ENCODE data around the gene KLC1.
"Not testable (repeated sequence)": the region's sequence is repeated elsewhere in the genome, so short reads cannot be mapped to it uniquely, and the experiment has no call there.

Gene KLC1

GRCh38 chr14:103684471-103684870 lies 55.5 kb downstream of the KLC1 start:
- no peak overlapping the region for H3K4me3 Mint-ChIP-seq
- no peaks in the 10 kb centered on the region for H3K9me3 Mint-ChIP-seq
- no peaks in the 10 kb centered on the region for H3K27me3 Mint-ChIP-seq
- ATAC-seq (ENCODE audit: low read depth) (no peak), DNase-seq (ENCODE audit: low spot score in 2 of 2) (no peak)
- peaks cover 15% of the 10 kb centered on the region for H3K36me3 Mint-ChIP-seq
- H3K27ac Mint-ChIP-seq: no peak overlapping the region
- peaks cover 10% of the 10 kb centered on the region for H3K4me1 Mint-ChIP-seq

- H3K36me3 Mint-ChIP-seq: peaks cover 15% of the 10 kb centered on the region
- H3K9me3 Mint-ChIP-seq: no peaks in the 10 kb centered on the region
- DNase-seq (ENCODE audit: low spot score in 2 of 2) (no peak), ATAC-seq (ENCODE audit: low read depth) (no peak)
- H3K4me3 Mint-ChIP-seq: no peak overlapping the region
- peaks cover 12% of the 10 kb centered on the region for H3K4me1 Mint-ChIP-seq
- H3K27ac Mint-ChIP-seq: no peak overlapping the region
- no peaks in the 10 kb centered on the region for H3K27me3 Mint-ChIP-seq
Measured at GRCh38 chr14:103684871-103685270, 55.9 kb downstream of the KLC1 start.

- H3K36me3 Mint-ChIP-seq: peaks cover 13% of the 10 kb centered on the region
- H3K27me3 Mint-ChIP-seq: no peaks in the 10 kb centered on the region
- DNase-seq (ENCODE audit: low spot score in 2 of 2) (no peak), ATAC-seq (ENCODE audit: low read depth) (no peak)
- H3K27ac Mint-ChIP-seq: no peak overlapping the region
- peaks cover 18% of the 10 kb centered on the region for H3K4me1 Mint-ChIP-seq
- H3K9me3 Mint-ChIP-seq: no peaks in the 10 kb centered on the region
- H3K4me3 Mint-ChIP-seq: no peak overlapping the region
Measured at GRCh38 chr14:103685276-103686211, 56.5 kb downstream of the KLC1 start.

GRCh38 chr14:103686831-103687485 lies 57.9 kb downstream of the KLC1 start:
- H3K27ac Mint-ChIP-seq: no peak overlapping the region
- H3K9me3 Mint-ChIP-seq: no peaks in the 10 kb centered on the region
- no peak overlapping the region for H3K4me3 Mint-ChIP-seq
- no peak for DNase-seq (ENCODE audit: low spot score in 2 of 2)
- no peaks in the 10 kb centered on the region for H3K27me3 Mint-ChIP-seq
- H3K4me1 Mint-ChIP-seq: peaks cover 23% of the 10 kb centered on the region
- ATAC-seq (ENCODE audit: low read depth): no peak
- H3K36me3 Mint-ChIP-seq: peaks cover 10% of the 10 kb centered on the region

GRCh38 chr14:103687712-103688111 lies 58.7 kb downstream of the KLC1 start:
- Mint-ChIP-seq H3K9me3 (no peaks in the 10 kb centered on the region), H3K27me3 (no peaks in the 10 kb centered on the region), H3K4me1 (peaks cover 25% of the 10 kb centered on the region), H3K4me3 (no peak overlapping the region), H3K36me3 (peaks cover 10% of the 10 kb centered on the region), H3K27ac (no peak overlapping the region)
- ATAC-seq (ENCODE audit: low read depth) (no peak), DNase-seq (ENCODE audit: low spot score in 2 of 2) (no peak)

GRCh38 chr14:103688441-103688840 lies 59.4 kb downstream of the KLC1 start:
- peaks cover 10% of the 10 kb centered on the region for H3K36me3 Mint-ChIP-seq
- DNase-seq (ENCODE audit: low spot score in 2 of 2) (no peak), ATAC-seq (ENCODE audit: low read depth) (no peak)
- no peaks in the 10 kb centered on the region for H3K9me3 Mint-ChIP-seq
- H3K4me3 Mint-ChIP-seq: no peak overlapping the region
- H3K27me3 Mint-ChIP-seq: no peaks in the 10 kb centered on the region
- peaks cover 25% of the 10 kb centered on the region for H3K4me1 Mint-ChIP-seq
- no peak overlapping the region for H3K27ac Mint-ChIP-seq

GRCh38 chr14:103688906-103689902 lies 60.2 kb downstream of the KLC1 start:
- peaks cover 12% of the 10 kb centered on the region for H3K36me3 Mint-ChIP-seq
- H3K4me1 Mint-ChIP-seq: peaks cover 25% of the 10 kb centered on the region
- DNase-seq (ENCODE audit: low spot score in 2 of 2) (peak in 1 of 2 donors; percentile 25), ATAC-seq (ENCODE audit: low read depth) (peak; percentile 74)
- H3K4me3 Mint-ChIP-seq: peak overlapping the region; percentile 82
- H3K27ac Mint-ChIP-seq: peak overlapping the region; percentile 67
- H3K27me3 Mint-ChIP-seq: no peaks in the 10 kb centered on the region
- no peaks in the 10 kb centered on the region for H3K9me3 Mint-ChIP-seq

- Mint-ChIP-seq H3K36me3 (peaks cover 12% of the 10 kb centered on the region), H3K27ac (peak overlapping the region; percentile 67), H3K9me3 (no peaks in the 10 kb centered on the region), H3K27me3 (no peaks in the 10 kb centered on the region), H3K4me3 (peak overlapping the region; percentile 82), H3K4me1 (peaks cover 26% of the 10 kb centered on the region)
- DNase-seq (ENCODE audit: low spot score in 2 of 2) (no peak), ATAC-seq (ENCODE audit: low read depth) (no peak)
Measured at GRCh38 chr14:103690332-103690731, 61.3 kb downstream of the KLC1 start.

- Mint-ChIP-seq H3K27ac (peak overlapping the region; percentile 83), H3K4me3 (peak overlapping the region; percentile 77), H3K4me1 (peaks cover 37% of the 10 kb centered on the region)
- H3K27me3 Mint-ChIP-seq, H3K9me3 Mint-ChIP-seq, H3K36me3 Mint-ChIP-seq: not testable (repeated sequence)
- DNase-seq (ENCODE audit: low spot score in 2 of 2) (peak in 1 of 2 donors; percentile 33), ATAC-seq (ENCODE audit: low read depth) (peak; percentile 69)
Measured at GRCh38 chr14:103691655-103692054, 62.6 kb downstream of the KLC1 start.

GRCh38 chr14:103692159-103692558 lies 63.1 kb downstream of the KLC1 start:
- ATAC-seq (ENCODE audit: low read depth): peak; percentile 16
- H3K4me1 Mint-ChIP-seq: peaks cover 38% of the 10 kb centered on the region
- H3K27ac Mint-ChIP-seq: peak overlapping the region; percentile 83
- peak overlapping the region; percentile 77 for H3K4me3 Mint-ChIP-seq
- no peak for DNase-seq (ENCODE audit: low spot score in 2 of 2)
- peaks cover 2% of the 10 kb centered on the region for H3K36me3 Mint-ChIP-seq
- H3K9me3 Mint-ChIP-seq: no peaks in the 10 kb centered on the region
- no peaks in the 10 kb centered on the region for H3K27me3 Mint-ChIP-seq

GRCh38 chr14:103692871-103693270 lies 63.9 kb downstream of the KLC1 start:
- ATAC-seq (ENCODE audit: low read depth): no peak
- Mint-ChIP-seq H3K4me1 (peaks cover 42% of the 10 kb centered on the region), H3K27me3 (no peaks in the 10 kb centered on the region), H3K27ac (no peak overlapping the region), H3K4me3 (no peak overlapping the region), H3K9me3 (no peaks in the 10 kb centered on the region), H3K36me3 (peaks cover 2% of the 10 kb centered on the region)
- no peak for DNase-seq (ENCODE audit: low spot score in 2 of 2)

GRCh38 chr14:103693515-103693914 lies 64.5 kb downstream of the KLC1 start:
- ATAC-seq (ENCODE audit: low read depth): no peak
- Mint-ChIP-seq H3K27ac (no peak overlapping the region), H3K36me3 (peaks cover 2% of the 10 kb centered on the region), H3K27me3 (no peaks in the 10 kb centered on the region), H3K9me3 (no peaks in the 10 kb centered on the region), H3K4me3 (no peak overlapping the region), H3K4me1 (peaks cover 43% of the 10 kb centered on the region)
- DNase-seq (ENCODE audit: low spot score in 2 of 2): no peak

GRCh38 chr14:103694572-103695026 lies 65.6 kb downstream of the KLC1 start:
- no peaks in the 10 kb centered on the region for H3K27me3 Mint-ChIP-seq
- no peak for ATAC-seq (ENCODE audit: low read depth)
- H3K36me3 Mint-ChIP-seq: peaks cover 2% of the 10 kb centered on the region
- H3K27ac Mint-ChIP-seq: no peak overlapping the region
- no peaks in the 10 kb centered on the region for H3K9me3 Mint-ChIP-seq
- no peak overlapping the region for H3K4me3 Mint-ChIP-seq
- no peak for DNase-seq (ENCODE audit: low spot score in 2 of 2)
- H3K4me1 Mint-ChIP-seq: peaks cover 37% of the 10 kb centered on the region

Measured in memory B cell (primary cell).